ENCODE measurements around the gene SLCO4A1. TPM values are rescaled to one million over a fixed set of nuclear protein-coding genes. Genes with fewer than 3 reads are reported as not detected.

SLCO4A1 gene
- total and polyA plus RNA-seq, 2 of the 4 experiments (the other 2 are of a cell fraction), result 0.72 to 1.1 TPM

DNA sequence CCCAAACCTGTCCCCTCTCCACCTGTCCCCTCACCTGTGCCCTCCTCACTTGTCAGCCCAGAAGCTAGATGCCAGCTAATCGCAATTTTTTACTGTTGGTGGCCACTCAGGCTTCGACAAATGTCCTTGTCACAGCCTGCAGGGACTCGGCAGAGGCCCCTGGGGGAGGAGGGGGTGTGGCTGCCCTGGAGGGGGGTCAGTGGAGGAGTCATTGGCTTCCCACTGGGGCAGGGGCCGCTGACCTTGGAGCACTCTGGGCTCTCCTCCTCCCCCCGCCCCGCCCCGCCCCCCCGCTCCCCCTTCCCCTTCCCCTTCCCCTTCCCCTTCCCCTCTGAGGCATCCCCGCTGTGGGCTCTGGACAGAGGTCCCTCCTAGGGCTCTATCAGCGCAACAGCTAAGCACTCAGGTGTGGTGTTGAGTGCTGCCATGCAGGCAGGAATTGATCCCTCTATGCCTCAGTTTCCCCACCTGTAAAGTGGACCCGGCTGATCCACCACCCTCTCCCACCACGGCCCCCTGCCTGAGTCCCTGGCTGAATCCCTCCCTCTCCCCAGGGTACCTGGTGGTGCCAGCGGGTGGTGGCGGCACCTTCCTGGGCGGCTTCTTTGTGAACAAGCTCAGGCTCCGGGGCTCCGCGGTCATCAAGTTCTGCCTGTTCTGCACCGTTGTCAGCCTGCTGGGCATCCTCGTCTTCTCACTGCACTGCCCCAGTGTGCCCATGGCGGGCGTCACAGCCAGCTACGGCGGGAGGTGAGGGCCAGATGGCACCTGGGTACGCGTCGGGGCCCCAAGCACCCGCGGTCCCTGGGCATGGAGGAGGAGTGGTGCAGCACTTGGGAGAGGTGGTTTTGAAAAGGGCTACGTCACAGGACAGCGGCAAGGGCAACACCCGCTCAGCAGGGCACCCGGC lies 23.8 kb downstream of the SLCO4A1 start:
- Histone ChIP-seq H2BK15ac (ENCODE audit: low read depth, low read length) (no peak overlapping the region), H4K8ac (ENCODE audit: low read depth in 2 of 2, low read length in 2 of 2) (no peak overlapping the region), H4K20me1 (ENCODE audit: insufficient read depth, low read length) (no peaks in the 10 kb centered on the region; the same call in none of the 2 replicates), H3K9ac (ENCODE audit: low read depth, low read length) (no peak overlapping the region), H3K27me3 (ENCODE audit: control insufficient read depth, insufficient read depth, low read length) (no peaks in the 10 kb centered on the region), H3K4me2 (ENCODE audit: low read depth, low read length) (no peak overlapping the region), H4K91ac (ENCODE audit: insufficient read depth, low read depth, low read length) (no peak overlapping the region), H3K18ac (ENCODE audit: low read depth, low read length) (no peak overlapping the region), H3K14ac (replicated peaks; ENCODE audit: low read depth, low read length) (no peak overlapping the region), H3K9me1 (ENCODE audit: insufficient read depth, low read length) (no peaks in the 10 kb centered on the region), H2AK5ac (ENCODE audit: low read depth, low read length) (no peak overlapping the region), H3K56ac (ENCODE audit: extremely low read depth, insufficient read depth, low read length) (no peak overlapping the region), H3K27ac (ENCODE audit: insufficient read depth, low read length) (no peak overlapping the region), H2BK5ac (ENCODE audit: low read depth, low read length, poor library complexity, severe bottlenecking) (no peak overlapping the region), H3K36me3 (ENCODE audit: control insufficient read depth, insufficient read depth, low read length) (no peaks in the 10 kb centered on the region), H3K4me1 (ENCODE audit: control insufficient read depth, insufficient read depth, low read length) (peaks cover 5% of the 10 kb centered on the region), H3K4ac (ENCODE audit: low read depth, low read length) (no peak overlapping the region), H2AFZ (replicated peaks; ENCODE audit: low read length, poor library complexity) (no peak overlapping the region), H2BK120ac (ENCODE audit: low read depth, low read length) (no peak overlapping the region), H3K4me3 (ENCODE audit: insufficient read depth, low read depth, low read length) (no peak overlapping the region), H2AK9ac (replicated peaks; ENCODE audit: low read depth, low read length, poor library complexity) (no peak overlapping the region), H3K79me1 (ENCODE audit: low read depth in 1 of 2, low read length in 2 of 2) (no peaks in the 10 kb centered on the region), H3K9me3 (ENCODE audit: control insufficient read depth, insufficient read depth, low read length) (no peaks in the 10 kb centered on the region), H2BK20ac (ENCODE audit: low read depth, low read length) (no peak overlapping the region), H3K23ac (ENCODE audit: low read depth, low read length) (no peak overlapping the region), H4K5ac (ENCODE audit: low read depth, low read length) (no peak overlapping the region)
- in situ Hi-C loops (cut with MboI; ENCODE audit: low sequenced_read_pairs) (loop anchor here (5.0 kb wide), 1 partner anchor 126 kb away; no protein-coding TSS in a partner anchor), dilution Hi-C loops (cut with HindIII; ENCODE audit: low sequenced_read_pairs, unreplicated experiment) (no loop called here), intact Hi-C loops (cut with micrococcal nuclease) (no loop called here)
- ChIA-PET CTCF (no interaction called here), POLR2A (ENCODE audit: unreplicated experiment) (no interaction called here)
- 79% methylated on average over 6 of the region's 33 CpGs; no CpG with 5 or more reads in 1 of the 2 experiments for WGBS, 2 experiments (ENCODE audit: extremely low coverage in 2 of 2, insufficient read length in 1 of 2)
- no peak for TF ChIP-seq FOS (IDR thresholded peaks at IDR 0.05; ENCODE audit: low read depth, low read length)
- TF ChIP-seq POLR2A (IDR thresholded peaks at IDR 0.05; ENCODE audit: low read depth, low read length), result no peak
- no peak for TF ChIP-seq RFX5 (IDR thresholded peaks at IDR 0.05; ENCODE audit: low read depth, low read length)
- TF ChIP-seq MXI1 (IDR thresholded peaks at IDR 0.05; ENCODE audit: borderline replicate concordance, low read depth, low read length), result no peak
- no peak for TF ChIP-seq RAD21 (IDR thresholded peaks at IDR 0.05; ENCODE audit: low read length)
- no peak for TF ChIP-seq NFE2L2 (IDR thresholded peaks at IDR 0.05; ENCODE audit: low read depth, low read length)
- no peak for TF ChIP-seq CHD1 (IDR thresholded peaks at IDR 0.05; ENCODE audit: low read depth, low read length)
- no peak for TF ChIP-seq RCOR1 (IDR thresholded peaks at IDR 0.05; ENCODE audit: insufficient replicate concordance, low read length)
- TF ChIP-seq MAZ (IDR thresholded peaks at IDR 0.05; ENCODE audit: borderline replicate concordance, low read depth, low read length), result no peak
- TF ChIP-seq SMC3 (IDR thresholded peaks at IDR 0.05; ENCODE audit: low read depth, low read length), result no peak
- TF ChIP-seq, protein P1, sequence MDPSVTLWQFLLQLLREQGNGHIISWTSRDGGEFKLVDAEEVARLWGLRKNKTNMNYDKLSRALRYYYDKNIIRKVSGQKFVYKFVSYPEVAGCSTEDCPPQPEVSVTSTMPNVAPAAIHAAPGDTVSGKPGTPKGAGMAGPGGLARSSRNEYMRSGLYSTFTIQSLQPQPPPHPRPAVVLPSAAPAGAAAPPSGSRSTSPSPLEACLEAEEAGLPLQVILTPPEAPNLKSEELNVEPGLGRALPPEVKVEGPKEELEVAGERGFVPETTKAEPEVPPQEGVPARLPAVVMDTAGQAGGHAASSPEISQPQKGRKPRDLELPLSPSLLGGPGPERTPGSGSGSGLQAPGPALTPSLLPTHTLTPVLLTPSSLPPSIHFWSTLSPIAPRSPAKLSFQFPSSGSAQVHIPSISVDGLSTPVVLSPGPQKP (IDR thresholded peaks at IDR 0.05; ENCODE audit: borderline replicate concordance, low read depth, low read length), result no peak
- TF ChIP-seq, protein P2, sequence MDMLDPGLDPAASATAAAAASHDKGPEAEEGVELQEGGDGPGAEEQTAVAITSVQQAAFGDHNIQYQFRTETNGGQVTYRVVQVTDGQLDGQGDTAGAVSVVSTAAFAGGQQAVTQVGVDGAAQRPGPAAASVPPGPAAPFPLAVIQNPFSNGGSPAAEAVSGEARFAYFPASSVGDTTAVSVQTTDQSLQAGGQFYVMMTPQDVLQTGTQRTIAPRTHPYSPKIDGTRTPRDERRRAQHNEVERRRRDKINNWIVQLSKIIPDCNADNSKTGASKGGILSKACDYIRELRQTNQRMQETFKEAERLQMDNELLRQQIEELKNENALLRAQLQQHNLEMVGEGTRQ (IDR thresholded peaks at IDR 0.05; ENCODE audit: low read depth, low read length), result no peak
- TF ChIP-seq BHLHE40 (IDR thresholded peaks at IDR 0.05; ENCODE audit: low read depth, low read length), result no peak
- no peak for DNase-seq
- no TSS peak for BruUV-seq (replicated peaks)
- no peak for ATAC-seq (ENCODE audit: low read depth)

All from IMR-90 (cell line).